ENCODE measurements around the gene SYT15.

SYT15 gene

GRCh38 chr10:46544989-46545791, 33.7 kb upstream of the SYT15 start:
- DNase-seq (ENCODE audit: low spot score), result no peak

- DNase-seq (ENCODE audit: low spot score), result no peak
Observed at GRCh38 chr10:46545861-46546590, 32.9 kb upstream of the SYT15 start.

- no peak for DNase-seq (ENCODE audit: low spot score)
Observed at GRCh38 chr10:46546591-46547540, 32.1 kb upstream of the SYT15 start.

GRCh38 chr10:46547541-46548497, 31.1 kb upstream of the SYT15 start:
- no peak for DNase-seq (ENCODE audit: low spot score)

GRCh38 chr10:46548498-46549090, 30.3 kb upstream of the SYT15 start:
- no peak for DNase-seq (ENCODE audit: low spot score)

GRCh38 chr10:46549171-46550075, 29.5 kb upstream of the SYT15 start:
- no peak for DNase-seq (ENCODE audit: low spot score)

- DNase-seq (ENCODE audit: low spot score), result no peak
Observed at GRCh38 chr10:46550076-46550790, 28.7 kb upstream of the SYT15 start.

GRCh38 chr10:46550795-46551700, 27.9 kb upstream of the SYT15 start:
- no peak for DNase-seq (ENCODE audit: low spot score)

GRCh38 chr10:46551701-46552525, 27.0 kb upstream of the SYT15 start:
- no peak for DNase-seq (ENCODE audit: low spot score)

- no peak for DNase-seq (ENCODE audit: low spot score)
Observed at GRCh38 chr10:46552526-46553237, 26.2 kb upstream of the SYT15 start.

- no peak for DNase-seq (ENCODE audit: low spot score)
Observed at GRCh38 chr10:46553238-46554049, 25.5 kb upstream of the SYT15 start.

GRCh38 chr10:46554166-46554781, 24.7 kb upstream of the SYT15 start:
- no peak for DNase-seq (ENCODE audit: low spot score)

GRCh38 chr10:46555366-46555712, 23.6 kb upstream of the SYT15 start:
- DNase-seq (ENCODE audit: low spot score), result no peak

- DNase-seq (ENCODE audit: low spot score), result no peak
Observed at GRCh38 chr10:46555713-46556514, 23.0 kb upstream of the SYT15 start.
